Liver (tissue), 9 donors: ENCODE data around the gene MRAS. TPM values are rescaled to one million over a fixed set of nuclear protein-coding genes. Genes with fewer than 3 reads are reported as not detected.

ENCODE experiments used
- DNase-seq: peaks from one replicate; pipeline ENCODE4 v3.0.0-alpha.2; 2017; ENCODE audit warnings: low spot score
- H3K27ac ChIP-seq, 2 donors: one replicate each; pipeline ENCODE4 v1.7.0; 2013; ENCODE audit warnings: inconsistent platforms in 2 of 2, low read length in 2 of 2, control low read depth in 1 of 2, low read depth in 1 of 2, mild to moderate bottlenecking in 1 of 2
- H3K27me3 ChIP-seq, 4 donors: one replicate each; pipeline versions ENCODE4 v1.6.1 to v1.7.0; 2013; ENCODE audit warnings: low read length in 3 of 4, inconsistent platforms in 1 of 4, mild to moderate bottlenecking in 1 of 4, moderate library complexity in 1 of 4; ENCODE audit not compliant: control insufficient read depth in 4 of 4, insufficient read depth in 4 of 4
- H3K36me3 ChIP-seq, 4 donors: one replicate each; pipeline versions ENCODE4 v1.6.1 to v1.7.0; 2013; ENCODE audit warnings: low read length in 3 of 4, mild to moderate bottlenecking in 3 of 4, low read depth in 1 of 4, moderate library complexity in 1 of 4; ENCODE audit not compliant: control insufficient read depth in 4 of 4, insufficient read depth in 3 of 4
- H3K4me1 ChIP-seq, 4 donors: one replicate each; pipeline versions ENCODE4 v1.6.1 to v1.7.0; 2013; ENCODE audit warnings: low read length in 3 of 4, mild to moderate bottlenecking in 3 of 4, moderate library complexity in 1 of 4; ENCODE audit not compliant: control insufficient read depth in 4 of 4, insufficient read depth in 4 of 4
- H3K4me3 ChIP-seq, 3 donors: one replicate each; pipeline versions ENCODE4 v1.6.1 to v1.7.0; 2013; ENCODE audit warnings: low read length in 3 of 3, control low read depth in 1 of 3, low read depth in 1 of 3, mild to moderate bottlenecking in 1 of 3
- H3K9ac ChIP-seq, 2 donors: one replicate each; pipeline ENCODE4 v1.7.0; 2013; ENCODE audit warnings: low read length in 2 of 2, mild to moderate bottlenecking in 2 of 2, moderate library complexity in 2 of 2, control low read depth in 1 of 2, low read depth in 1 of 2
- H3K9me3 ChIP-seq, 4 donors: one replicate each; pipeline versions ENCODE4 v1.6.1 to v1.7.0; 2013; ENCODE audit warnings: low read length in 3 of 4; ENCODE audit not compliant: control insufficient read depth in 4 of 4
- EGR1 ChIP-seq, 2 donors: IDR thresholded peaks; 2 replicates each; pipeline ENCODE4 v1.6.1; 2016 to 2018; ENCODE audit warnings: antibody characterized with exemption in 2 of 2, low read depth in 2 of 2
- FOXA1 ChIP-seq: IDR thresholded peaks from 2 replicates; pipeline ENCODE4 v1.6.1; 2016; ENCODE audit warnings: antibody characterized with exemption
- FOXA2 ChIP-seq: IDR thresholded peaks from 2 replicates; pipeline ENCODE4 v1.6.1; 2016; ENCODE audit warnings: antibody characterized with exemption
- GABPA ChIP-seq, 2 donors: IDR thresholded peaks in 1 of 2; conservative IDR thresholded peaks in 1 of 2; 2 replicates each; pipeline ENCODE4 v1.6.1; 2016; ENCODE audit warnings: antibody characterized with exemption in 2 of 2, mild to moderate bottlenecking in 1 of 2, moderate library complexity in 1 of 2
- HNF4A ChIP-seq, 2 donors: conservative IDR thresholded peaks; 2 replicates each; pipeline ENCODE4 v1.6.1; 2016; ENCODE audit warnings: antibody characterized with exemption in 2 of 2, mild to moderate bottlenecking in 2 of 2
- HNF4G ChIP-seq: IDR thresholded peaks from 2 replicates; pipeline ENCODE4 v1.6.1; 2016; ENCODE audit warnings: antibody characterized with exemption
- JUND ChIP-seq, 2 donors: IDR thresholded peaks; 2 replicates each; pipeline ENCODE4 v1.6.1; 2016; ENCODE audit warnings: antibody characterized with exemption in 2 of 2
- NR2F2 ChIP-seq: IDR thresholded peaks from 2 replicates; pipeline ENCODE4 v1.6.1; 2016; ENCODE audit warnings: antibody characterized with exemption
- RAD21 ChIP-seq, 2 donors: IDR thresholded peaks; 2 replicates each; pipeline ENCODE4 v1.6.1; 2016; ENCODE audit warnings: antibody characterized with exemption in 2 of 2, mild to moderate bottlenecking in 2 of 2
- RXRA ChIP-seq, 2 donors: IDR thresholded peaks; 2 replicates each; pipeline ENCODE4 v1.6.1; 2017 to 2018; ENCODE audit warnings: antibody characterized with exemption in 2 of 2, mild to moderate bottlenecking in 1 of 2
- SP1 ChIP-seq: IDR thresholded peaks from 2 replicates; pipeline ENCODE4 v1.6.1; 2018; ENCODE audit warnings: antibody characterized with exemption, mild to moderate bottlenecking
- TAF1 ChIP-seq: conservative IDR thresholded peaks from 2 replicates; pipeline ENCODE4 v1.6.1; 2016; ENCODE audit warnings: antibody characterized with exemption, mild to moderate bottlenecking
- YY1 ChIP-seq: IDR thresholded peaks from 2 replicates; pipeline ENCODE4 v1.6.1; 2016; ENCODE audit warnings: antibody characterized with exemption, mild to moderate bottlenecking
- whole genome bisulfite sequencing: extraction: QIAGEN DNeasy Blood & Tissue Kit; methylation state at CpG from one replicate; pipeline ENCODE4 v1.1.7; 2013; 5-methylcytosine and 5-hydroxymethylcytosine counted together
- polyA plus RNA-seq, 2 donors: library from polyadenylated mRNA; stranded (reverse) in 1 of 2; unstranded in 1 of 2; fragments of 200-250 nt in 1 of 2; fragments of >200 nt in 1 of 2; fragmentation: Nextera tagmentation in 1 of 2; extraction: Ambion mirVana in 1 of 2; gene quantifications; one replicate each; pipeline versions ENCODE4 v1.2.1 to v1.2.3, GENCODE V29; 2013 to 2015
- total RNA-seq, 2 donors: library from RNA; depleted of rRNA; stranded (reverse); fragments of >200 nt; gene quantifications; one replicate each; pipeline ENCODE4 v1.2.3, GENCODE V29; 2014
- TF ChIP-seq, protein P1 (sequence below): fragments of 150-350 bp; IDR thresholded peaks from 2 replicates; pipeline ENCODE4 v1.5.1; 2017; ENCODE audit warnings: improper control_type of control experiment, low read depth, low read length; ENCODE audit not compliant: missing input control
- TF ChIP-seq, protein P2 (sequence below): IDR thresholded peaks from 2 replicates; pipeline ENCODE4 v1.6.1; 2016; ENCODE audit warnings: antibody characterized with exemption
- TF ChIP-seq, protein P3 (sequence below): IDR thresholded peaks from 2 replicates; pipeline ENCODE4 v1.6.1; 2016; ENCODE audit warnings: antibody characterized with exemption
- TF ChIP-seq, protein P4 (sequence below): IDR thresholded peaks from 2 replicates; pipeline ENCODE4 v1.6.1; 2016; ENCODE audit warnings: antibody characterized with exemption
- TF ChIP-seq, protein P5 (sequence below): IDR thresholded peaks from 2 replicates; pipeline ENCODE4 v1.6.1; 2016; ENCODE audit warnings: antibody characterized with exemption, mild to moderate bottlenecking
- donor health status: healthy.
- donor health status: healthy.
- donor health status: healthy.
- donor health status: healthy.
- donor health status: healthy.

MRAS gene
- total and polyA plus RNA-seq, 4 donors, result 1.6 to 2.6 (median 1.9) TPM

DNA sequence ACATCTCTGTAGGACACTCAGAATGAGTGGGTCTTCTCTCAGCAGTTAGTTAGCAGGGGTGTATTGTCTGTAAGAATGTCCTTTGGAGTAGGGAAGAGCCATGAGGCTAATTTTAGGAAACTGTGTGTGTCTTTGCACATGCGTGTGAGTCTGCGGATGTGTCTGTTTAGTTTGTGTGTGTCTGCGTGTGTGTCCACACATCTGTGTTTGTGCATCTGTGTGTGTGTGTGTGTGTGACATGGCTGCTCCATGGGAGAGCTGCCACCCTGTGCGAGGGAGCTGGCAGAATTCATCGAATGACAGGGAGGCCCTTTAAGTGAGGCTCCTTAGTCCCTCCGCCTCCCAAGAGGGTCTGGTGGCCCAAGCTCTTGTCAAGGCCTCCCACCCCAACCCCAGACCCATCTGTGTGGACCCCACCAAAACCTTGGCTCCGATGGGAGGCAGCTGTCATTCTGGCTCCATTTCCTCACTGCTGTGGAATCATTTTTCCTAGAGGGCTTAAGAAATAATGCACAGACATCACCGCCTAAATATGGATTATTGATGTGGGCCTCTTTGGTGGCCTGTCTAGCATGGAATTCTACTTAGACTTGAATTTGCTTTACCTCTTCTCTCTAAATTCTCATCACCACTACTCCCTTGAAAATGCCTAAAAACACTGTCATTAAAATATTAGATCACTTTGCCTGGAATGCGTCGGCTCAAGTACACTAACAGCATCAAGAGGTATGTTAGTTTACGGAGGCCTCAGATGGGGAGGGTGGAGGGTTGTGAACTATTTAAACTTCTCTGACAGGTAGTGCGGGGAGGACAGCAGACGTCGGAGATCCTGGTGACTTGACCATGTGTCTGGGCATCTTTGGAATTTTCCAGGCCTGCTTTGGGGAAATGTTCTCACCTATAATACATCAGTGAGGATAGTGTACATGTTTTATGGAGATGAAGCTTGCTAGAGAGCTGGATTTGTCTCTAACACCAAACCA is 95.4 kb downstream of the MRAS start:
- WGBS, result 94% methylated on average over 14 of the region's 14 CpGs
- Histone ChIP-seq H3K27ac (no peak overlapping the region), H3K27me3 (no peaks in the 10 kb centered on the region), H3K9me3 (no peaks in the 10 kb centered on the region), H3K4me3 (no peak overlapping the region), H3K9ac (no peak overlapping the region), H3K36me3 (no peaks in the 10 kb centered on the region), H3K4me1 (no peaks in the 10 kb centered on the region)
- DNase-seq, result no peak
- TF ChIP-seq, protein P1, sequence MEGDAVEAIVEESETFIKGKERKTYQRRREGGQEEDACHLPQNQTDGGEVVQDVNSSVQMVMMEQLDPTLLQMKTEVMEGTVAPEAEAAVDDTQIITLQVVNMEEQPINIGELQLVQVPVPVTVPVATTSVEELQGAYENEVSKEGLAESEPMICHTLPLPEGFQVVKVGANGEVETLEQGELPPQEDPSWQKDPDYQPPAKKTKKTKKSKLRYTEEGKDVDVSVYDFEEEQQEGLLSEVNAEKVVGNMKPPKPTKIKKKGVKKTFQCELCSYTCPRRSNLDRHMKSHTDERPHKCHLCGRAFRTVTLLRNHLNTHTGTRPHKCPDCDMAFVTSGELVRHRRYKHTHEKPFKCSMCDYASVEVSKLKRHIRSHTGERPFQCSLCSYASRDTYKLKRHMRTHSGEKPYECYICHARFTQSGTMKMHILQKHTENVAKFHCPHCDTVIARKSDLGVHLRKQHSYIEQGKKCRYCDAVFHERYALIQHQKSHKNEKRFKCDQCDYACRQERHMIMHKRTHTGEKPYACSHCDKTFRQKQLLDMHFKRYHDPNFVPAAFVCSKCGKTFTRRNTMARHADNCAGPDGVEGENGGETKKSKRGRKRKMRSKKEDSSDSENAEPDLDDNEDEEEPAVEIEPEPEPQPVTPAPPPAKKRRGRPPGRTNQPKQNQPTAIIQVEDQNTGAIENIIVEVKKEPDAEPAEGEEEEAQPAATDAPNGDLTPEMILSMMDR, result no peak
- no peak for TF ChIP-seq FOXA1
- TF ChIP-seq, protein P2, sequence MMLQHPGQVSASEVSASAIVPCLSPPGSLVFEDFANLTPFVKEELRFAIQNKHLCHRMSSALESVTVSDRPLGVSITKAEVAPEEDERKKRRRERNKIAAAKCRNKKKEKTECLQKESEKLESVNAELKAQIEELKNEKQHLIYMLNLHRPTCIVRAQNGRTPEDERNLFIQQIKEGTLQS, result no peak

DNA sequence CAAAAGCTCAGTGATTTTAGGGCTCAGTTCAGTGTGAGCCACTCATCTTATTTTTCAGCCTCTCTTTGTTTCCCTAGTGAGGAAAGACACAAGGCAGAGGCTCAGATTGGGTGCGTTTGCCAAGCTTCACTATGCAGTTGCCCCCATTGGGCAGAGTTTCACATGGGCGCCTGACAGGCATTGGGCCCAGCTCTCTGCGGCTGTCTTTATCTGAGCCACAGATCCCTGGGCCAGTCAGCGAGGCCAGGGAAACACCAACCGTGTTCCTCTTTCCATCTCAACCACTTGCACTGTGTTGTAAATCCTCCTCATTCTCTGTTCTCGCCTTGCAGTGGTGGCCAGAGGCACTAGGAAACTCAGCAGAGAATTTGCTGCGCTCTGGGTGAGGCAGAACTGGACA is 96.9 kb downstream of the MRAS start:
- no peak overlapping the region for H3K9ac ChIP-seq

More for the DNA sequence above, 96.9 kb downstream of the MRAS start:
- Histone ChIP-seq H3K27me3 (no peaks in the 10 kb centered on the region), H3K4me1 (no peaks in the 10 kb centered on the region), H3K4me3 (no peak overlapping the region), H3K36me3 (no peaks in the 10 kb centered on the region), H3K27ac (no peak overlapping the region), H3K9me3 (no peaks in the 10 kb centered on the region)
- WGBS, result 89% methylated on average over 7 of the region's 7 CpGs
- DNase-seq, result no peak
- no peak for TF ChIP-seq EGR1 (IDR thresholded peaks at IDR 0.05; ENCODE audit: low read depth in 2 of 2)
- TF ChIP-seq HNF4A (conservative IDR thresholded peaks at IDR 0.05), result no peak
- TF ChIP-seq RXRA (IDR thresholded peaks at IDR 0.05), result no peak
- TF ChIP-seq, protein P1, result no peak
- TF ChIP-seq GABPA (IDR thresholded peaks at IDR 0.05 in 1 of 2, conservative IDR thresholded peaks at IDR 0.05 in 1 of 2), result no peak
- TF ChIP-seq, protein P3, sequence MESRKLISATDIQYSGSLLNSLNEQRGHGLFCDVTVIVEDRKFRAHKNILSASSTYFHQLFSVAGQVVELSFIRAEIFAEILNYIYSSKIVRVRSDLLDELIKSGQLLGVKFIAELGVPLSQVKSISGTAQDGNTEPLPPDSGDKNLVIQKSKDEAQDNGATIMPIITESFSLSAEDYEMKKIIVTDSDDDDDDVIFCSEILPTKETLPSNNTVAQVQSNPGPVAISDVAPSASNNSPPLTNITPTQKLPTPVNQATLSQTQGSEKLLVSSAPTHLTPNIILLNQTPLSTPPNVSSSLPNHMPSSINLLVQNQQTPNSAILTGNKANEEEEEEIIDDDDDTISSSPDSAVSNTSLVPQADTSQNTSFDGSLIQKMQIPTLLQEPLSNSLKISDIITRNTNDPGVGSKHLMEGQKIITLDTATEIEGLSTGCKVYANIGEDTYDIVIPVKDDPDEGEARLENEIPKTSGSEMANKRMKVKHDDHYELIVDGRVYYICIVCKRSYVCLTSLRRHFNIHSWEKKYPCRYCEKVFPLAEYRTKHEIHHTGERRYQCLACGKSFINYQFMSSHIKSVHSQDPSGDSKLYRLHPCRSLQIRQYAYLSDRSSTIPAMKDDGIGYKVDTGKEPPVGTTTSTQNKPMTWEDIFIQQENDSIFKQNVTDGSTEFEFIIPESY, result no peak
- no peak for TF ChIP-seq HNF4G
- TF ChIP-seq, protein P4, sequence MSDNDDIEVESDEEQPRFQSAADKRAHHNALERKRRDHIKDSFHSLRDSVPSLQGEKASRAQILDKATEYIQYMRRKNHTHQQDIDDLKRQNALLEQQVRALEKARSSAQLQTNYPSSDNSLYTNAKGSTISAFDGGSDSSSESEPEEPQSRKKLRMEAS, result no peak
- TF ChIP-seq, protein P5, sequence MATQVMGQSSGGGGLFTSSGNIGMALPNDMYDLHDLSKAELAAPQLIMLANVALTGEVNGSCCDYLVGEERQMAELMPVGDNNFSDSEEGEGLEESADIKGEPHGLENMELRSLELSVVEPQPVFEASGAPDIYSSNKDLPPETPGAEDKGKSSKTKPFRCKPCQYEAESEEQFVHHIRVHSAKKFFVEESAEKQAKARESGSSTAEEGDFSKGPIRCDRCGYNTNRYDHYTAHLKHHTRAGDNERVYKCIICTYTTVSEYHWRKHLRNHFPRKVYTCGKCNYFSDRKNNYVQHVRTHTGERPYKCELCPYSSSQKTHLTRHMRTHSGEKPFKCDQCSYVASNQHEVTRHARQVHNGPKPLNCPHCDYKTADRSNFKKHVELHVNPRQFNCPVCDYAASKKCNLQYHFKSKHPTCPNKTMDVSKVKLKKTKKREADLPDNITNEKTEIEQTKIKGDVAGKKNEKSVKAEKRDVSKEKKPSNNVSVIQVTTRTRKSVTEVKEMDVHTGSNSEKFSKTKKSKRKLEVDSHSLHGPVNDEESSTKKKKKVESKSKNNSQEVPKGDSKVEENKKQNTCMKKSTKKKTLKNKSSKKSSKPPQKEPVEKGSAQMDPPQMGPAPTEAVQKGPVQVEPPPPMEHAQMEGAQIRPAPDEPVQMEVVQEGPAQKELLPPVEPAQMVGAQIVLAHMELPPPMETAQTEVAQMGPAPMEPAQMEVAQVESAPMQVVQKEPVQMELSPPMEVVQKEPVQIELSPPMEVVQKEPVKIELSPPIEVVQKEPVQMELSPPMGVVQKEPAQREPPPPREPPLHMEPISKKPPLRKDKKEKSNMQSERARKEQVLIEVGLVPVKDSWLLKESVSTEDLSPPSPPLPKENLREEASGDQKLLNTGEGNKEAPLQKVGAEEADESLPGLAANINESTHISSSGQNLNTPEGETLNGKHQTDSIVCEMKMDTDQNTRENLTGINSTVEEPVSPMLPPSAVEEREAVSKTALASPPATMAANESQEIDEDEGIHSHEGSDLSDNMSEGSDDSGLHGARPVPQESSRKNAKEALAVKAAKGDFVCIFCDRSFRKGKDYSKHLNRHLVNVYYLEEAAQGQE, result no peak
- no peak for TF ChIP-seq JUND (IDR thresholded peaks at IDR 0.05)
- no peak for TF ChIP-seq SP1
- TF ChIP-seq TAF1, result no peak
- TF ChIP-seq FOXA1, result no peak
- TF ChIP-seq NR2F2, result no peak
- TF ChIP-seq RAD21 (IDR thresholded peaks at IDR 0.05), result no peak
- TF ChIP-seq YY1, result no peak
- TF ChIP-seq, protein P2, result no peak
- TF ChIP-seq FOXA2, result no peak
